ENCODE data around the gene SASH1.

- TF ChIP-seq, protein P1, sequence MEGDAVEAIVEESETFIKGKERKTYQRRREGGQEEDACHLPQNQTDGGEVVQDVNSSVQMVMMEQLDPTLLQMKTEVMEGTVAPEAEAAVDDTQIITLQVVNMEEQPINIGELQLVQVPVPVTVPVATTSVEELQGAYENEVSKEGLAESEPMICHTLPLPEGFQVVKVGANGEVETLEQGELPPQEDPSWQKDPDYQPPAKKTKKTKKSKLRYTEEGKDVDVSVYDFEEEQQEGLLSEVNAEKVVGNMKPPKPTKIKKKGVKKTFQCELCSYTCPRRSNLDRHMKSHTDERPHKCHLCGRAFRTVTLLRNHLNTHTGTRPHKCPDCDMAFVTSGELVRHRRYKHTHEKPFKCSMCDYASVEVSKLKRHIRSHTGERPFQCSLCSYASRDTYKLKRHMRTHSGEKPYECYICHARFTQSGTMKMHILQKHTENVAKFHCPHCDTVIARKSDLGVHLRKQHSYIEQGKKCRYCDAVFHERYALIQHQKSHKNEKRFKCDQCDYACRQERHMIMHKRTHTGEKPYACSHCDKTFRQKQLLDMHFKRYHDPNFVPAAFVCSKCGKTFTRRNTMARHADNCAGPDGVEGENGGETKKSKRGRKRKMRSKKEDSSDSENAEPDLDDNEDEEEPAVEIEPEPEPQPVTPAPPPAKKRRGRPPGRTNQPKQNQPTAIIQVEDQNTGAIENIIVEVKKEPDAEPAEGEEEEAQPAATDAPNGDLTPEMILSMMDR (IDR thresholded peaks at IDR 0.05), result no peak
- no peak for TF ChIP-seq POLR2A (IDR thresholded peaks at IDR 0.05)
These were observed 193.3 kb downstream of the SASH1 start for GRCh38 chr6:148535976-148536375.
